Erythroblast (primary cell): ENCODE data around the gene MAST4.
"Not testable (repeated sequence)": the region's sequence is repeated elsewhere in the genome, so short reads cannot be mapped to it uniquely, and the experiment has no call there.

Experiments
- GATA1 ChIP-seq: IDR thresholded peaks from 2 replicates; pipeline ENCODE4 v1.6.1; 2011; ENCODE audit warnings: low read depth, mild to moderate bottlenecking, control low read depth, low read length, moderate library complexity
- POLR2A ChIP-seq: IDR thresholded peaks from 2 replicates; pipeline ENCODE4 v1.6.1; 2011; ENCODE audit warnings: mild to moderate bottlenecking, low read length

GRCh38 chr5:66695840-66696239 is 99.6 kb downstream of the MAST4 start:
- not testable (repeated sequence) for TF ChIP-seq POLR2A, GATA1
